HG02884 (cell line): ENCODE measurements around the gene CCDC38.

Experiments used
- ATAC-seq: cut with Tn5 transposase; IDR thresholded peaks from one replicate; pipeline ENCODE4 v1.9.1; 2021; ENCODE audit warnings: mild to moderate bottlenecking, moderate library complexity; ENCODE audit not compliant: unreplicated experiment

CCDC38 gene

DNA sequence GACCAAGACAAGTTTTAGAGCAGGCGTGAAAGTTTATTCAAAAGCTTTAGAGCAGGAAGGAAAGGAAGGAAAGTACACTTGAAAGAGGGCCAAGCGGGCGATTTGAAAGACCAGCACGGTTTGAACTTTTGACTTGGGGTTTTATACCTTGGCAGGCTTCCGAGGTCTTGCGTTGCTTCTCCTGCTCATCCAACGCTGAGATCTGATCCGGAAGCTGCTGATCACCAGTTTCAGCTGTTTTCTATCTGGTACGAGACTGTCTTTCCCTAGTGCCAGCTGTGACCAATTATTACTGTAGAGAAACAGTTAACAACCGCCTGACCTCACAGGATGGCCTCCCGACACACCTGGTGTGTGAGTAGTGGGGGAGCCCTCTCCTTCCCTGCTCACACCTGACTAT, 104.3 kb downstream of the CCDC38 start:
- no peak for ATAC-seq

DNA sequence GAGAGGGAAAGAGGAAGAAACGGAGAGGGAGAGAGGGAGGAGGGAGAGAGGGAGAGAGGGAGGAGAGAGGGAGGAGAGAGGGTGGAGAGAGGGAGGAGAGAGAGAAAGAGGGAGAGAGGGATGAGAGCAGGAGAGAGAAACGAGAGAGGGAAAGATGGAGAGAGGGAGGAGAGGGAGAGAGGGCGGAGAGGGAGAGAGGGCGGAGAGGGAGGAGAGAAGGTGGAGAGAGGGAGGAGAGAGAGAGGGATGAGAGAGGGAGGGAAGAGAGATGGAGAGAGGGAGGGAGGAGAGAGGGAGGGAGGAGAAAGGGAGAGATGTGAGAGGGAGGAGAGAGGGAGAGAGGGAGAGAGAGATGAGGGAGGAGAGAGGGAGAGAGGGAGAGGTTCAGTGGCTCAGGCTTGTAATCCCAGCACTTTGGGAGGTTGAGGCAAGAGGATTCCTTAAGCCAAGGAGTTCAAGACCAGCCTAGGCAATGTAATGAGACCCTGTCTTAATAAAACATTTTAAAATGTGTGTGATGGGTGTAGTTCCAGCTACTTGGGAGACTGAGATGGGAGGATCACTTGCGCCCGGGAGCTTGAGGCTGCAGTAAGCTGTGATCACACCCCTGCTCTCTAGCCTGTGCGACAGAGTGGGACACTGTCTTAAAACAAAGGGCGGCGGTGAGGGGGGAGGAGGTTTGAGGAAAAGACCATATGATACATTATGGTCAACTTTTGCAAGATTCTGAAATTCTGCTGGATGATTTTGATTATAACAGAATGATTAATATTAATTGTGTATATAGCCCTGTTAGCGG, 105.0 kb downstream of the CCDC38 start:
- ATAC-seq, result no peak

DNA sequence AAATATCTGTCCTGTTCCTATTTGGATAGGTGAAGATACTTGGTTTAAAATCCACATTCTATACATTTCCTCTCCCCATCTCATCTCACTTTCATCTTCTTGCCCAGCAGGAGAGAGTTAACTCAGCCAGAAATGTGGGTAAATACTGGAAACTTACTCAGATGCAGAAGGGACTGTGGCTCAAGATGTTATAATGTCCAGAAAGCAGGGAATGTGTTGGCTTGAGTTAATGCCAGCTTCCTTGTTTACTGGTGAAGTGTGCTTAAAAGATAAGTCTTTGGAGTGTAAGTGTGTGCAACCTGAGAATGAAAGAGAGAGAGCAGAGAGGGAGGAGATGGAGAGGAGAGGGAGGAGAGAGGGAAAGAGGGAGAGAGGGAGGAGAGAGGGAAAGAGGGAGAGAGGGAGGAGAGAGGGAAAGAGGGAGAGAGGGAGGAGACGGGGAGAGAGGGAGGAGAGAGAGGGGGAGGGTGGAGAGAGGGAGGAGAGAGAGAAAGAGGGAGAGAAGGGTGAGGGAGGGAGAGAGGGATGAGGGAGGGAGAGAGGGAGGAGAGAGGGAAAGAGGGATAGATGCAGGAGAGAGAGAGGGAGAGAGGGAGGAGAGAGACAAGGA, 105.7 kb downstream of the CCDC38 start:
- ATAC-seq, result no peak

DNA sequence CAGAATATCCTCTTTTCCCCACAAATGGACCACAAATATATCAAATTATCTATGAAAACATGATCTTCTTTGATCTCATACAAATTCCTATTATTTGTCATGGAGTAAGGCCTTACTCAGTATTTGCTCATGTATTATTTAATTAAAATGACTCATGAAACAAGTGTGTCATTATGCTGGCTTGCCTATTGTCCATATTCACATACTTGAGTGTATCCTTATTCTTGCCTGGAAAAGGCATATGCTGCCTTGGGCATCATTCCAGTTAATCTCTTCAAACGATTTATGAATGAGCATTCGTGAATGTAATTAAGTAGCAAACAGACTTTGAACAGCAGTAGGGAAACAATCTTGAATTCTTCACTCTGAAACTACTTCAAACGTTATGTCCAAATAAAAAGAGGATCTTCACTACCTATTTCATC, 106.2 kb downstream of the CCDC38 start:
- ATAC-seq, result no peak

DNA sequence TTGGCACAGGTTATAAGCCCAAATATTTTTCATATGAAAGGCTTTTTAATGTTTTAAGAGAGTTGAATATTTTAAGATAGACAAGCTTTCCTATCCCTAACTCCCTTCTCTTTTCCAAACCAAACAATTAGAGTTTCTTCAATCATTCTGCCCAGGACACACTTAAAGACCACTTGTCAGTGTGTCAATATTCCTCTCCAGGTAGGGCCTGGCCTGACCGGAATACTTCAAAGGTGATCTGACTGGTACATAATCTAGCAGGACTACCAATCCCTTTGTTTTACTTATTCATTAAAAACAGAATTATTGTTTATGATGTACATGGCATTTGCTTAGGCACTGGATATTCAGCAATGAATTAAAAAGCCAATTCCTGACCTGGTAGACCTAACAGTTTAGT, 107.8 kb downstream of the CCDC38 start:
- no peak for ATAC-seq

DNA sequence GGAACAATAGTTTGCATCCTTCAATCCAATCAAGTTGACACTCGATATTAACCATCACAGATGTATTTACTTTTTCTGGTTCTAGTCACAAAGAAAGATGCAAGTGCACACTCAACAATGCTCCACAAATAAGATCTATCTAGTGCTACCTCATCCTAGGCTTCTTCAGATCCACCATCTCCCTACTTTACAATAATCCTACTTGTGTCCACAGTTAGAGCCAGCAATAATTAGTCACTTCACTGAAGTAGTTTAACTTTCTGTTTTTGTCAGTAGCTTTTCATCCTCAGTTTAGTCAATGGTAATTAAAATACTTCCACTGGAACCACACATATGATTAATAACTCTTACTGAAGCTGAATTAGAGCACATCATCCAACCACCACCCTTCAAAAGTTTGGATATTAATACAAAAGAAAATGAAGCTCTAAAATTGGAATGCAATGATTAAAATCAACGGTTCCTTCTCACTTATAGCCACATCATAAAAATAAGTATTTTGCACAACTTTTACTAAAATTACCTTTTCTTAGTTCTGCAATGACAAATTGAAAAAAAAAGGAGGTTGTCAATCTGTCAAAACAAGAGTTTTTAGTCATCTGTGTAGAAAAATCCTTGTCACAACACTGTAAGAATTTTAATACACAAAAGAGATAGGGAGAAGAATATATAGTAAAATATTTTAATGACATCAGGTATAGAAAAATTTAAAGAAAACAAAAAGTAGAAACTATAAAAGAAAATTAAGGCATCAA, 111.9 kb downstream of the CCDC38 start:
- ATAC-seq, result peak; percentile 49

DNA sequence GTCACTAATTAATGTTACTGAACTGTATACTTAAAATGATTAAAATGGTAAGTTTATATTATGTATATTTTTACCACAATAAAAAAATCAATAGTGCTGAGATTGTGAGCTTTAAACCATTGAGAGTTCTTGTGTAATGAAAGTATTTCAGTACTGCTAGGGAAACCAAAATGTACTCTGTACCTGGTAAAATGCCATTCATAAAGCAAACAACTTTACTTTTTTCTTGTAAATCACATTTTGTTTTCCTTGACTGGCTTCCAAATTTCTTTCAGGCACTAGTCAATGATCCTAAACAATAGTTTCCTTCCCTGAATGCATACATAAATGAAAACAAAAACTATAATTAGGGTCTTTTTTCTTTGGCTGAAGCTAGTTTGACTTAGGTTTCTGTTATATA, 113.0 kb downstream of the CCDC38 start:
- ATAC-seq, result no peak

DNA sequence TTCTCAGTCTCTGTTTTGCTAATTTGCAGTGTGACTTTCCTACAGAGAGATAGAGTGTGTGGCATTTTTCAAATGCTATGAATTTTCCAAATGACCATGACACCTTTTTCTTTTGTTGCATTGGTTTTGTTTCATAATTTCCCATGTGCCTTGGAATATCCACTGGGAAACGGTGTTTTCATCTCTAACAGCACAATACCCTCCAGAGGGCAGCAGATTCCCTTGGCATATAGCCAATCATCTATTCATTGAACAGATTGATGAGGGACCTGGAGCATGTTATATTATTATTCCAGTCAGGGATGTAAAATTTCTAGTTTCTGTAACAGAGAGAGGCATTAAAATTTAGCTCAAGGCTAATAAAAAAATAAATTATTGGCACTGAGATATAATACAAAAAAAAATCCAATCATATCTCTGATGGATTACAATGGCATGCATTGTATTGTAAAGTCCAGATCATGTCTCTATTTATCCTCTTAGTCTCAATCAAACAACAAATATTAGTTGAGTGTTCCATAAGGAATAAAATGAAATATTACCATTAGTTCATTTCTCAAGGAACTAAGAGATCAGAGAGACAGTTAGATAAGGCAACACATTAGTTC, 122.2 kb downstream of the CCDC38 start:
- no peak for ATAC-seq
